GM10248 (cell line): Measurements from ENCODE around the gene UTS2R.
"Not testable (repeated sequence)": the region's sequence is repeated elsewhere in the genome, so short reads cannot be mapped to it uniquely, and the experiment has no call there.

Experiments used
- CTCF ChIA-PET: fragments of 300-600 bp; sonication (Branson Sonifier 250); formaldehyde crosslinking; extraction: SDS; loops from one replicate; lab custom pipeline; 2021; ENCODE audit warnings: antibody characterized with exemption; lab: Yijun Ruan, JAX
- POLR2A ChIA-PET: fragments of 350-650 bp; sonication (Branson Sonifier 250); formaldehyde crosslinking; extraction: SDS; loops from one replicate; lab custom pipeline; 2020; ENCODE audit warnings: antibody characterized with exemption; lab: Yijun Ruan, JAX
- DNase-seq: peaks from one replicate; pipeline ENCODE4 v3.0.0; 2012; ENCODE audit errors: extremely low spot score
- TF ChIP-seq, protein P1 (sequence below): IDR thresholded peaks from 2 replicates; pipeline ENCODE4 v1.5.1; 2012; ENCODE audit warnings: mild to moderate bottlenecking, low read depth; ENCODE audit errors: extremely low read depth, missing control alignments, control extremely low read depth

Gene UTS2R

DNA sequence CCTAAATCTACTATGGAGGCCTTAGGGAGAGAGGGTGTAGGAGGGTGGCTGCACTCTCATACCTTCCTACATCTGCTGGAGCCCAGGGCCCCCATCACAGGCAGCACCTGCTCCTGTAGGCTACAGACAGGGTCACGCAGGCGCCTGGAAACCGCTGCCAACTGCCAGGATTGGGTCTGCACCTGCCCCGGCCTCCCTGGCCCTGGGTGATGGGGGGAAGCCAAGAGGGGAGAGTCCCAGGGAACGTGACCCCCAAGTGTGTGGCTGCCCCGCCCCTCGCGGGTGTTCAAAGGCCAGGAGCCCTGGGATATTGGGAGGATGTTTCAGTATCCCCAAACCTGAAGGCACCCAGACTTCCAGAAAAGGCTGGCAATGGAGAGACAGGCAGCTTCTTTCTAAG, 18.1 kb upstream of the UTS2R start:
- TF ChIP-seq, protein P1, sequence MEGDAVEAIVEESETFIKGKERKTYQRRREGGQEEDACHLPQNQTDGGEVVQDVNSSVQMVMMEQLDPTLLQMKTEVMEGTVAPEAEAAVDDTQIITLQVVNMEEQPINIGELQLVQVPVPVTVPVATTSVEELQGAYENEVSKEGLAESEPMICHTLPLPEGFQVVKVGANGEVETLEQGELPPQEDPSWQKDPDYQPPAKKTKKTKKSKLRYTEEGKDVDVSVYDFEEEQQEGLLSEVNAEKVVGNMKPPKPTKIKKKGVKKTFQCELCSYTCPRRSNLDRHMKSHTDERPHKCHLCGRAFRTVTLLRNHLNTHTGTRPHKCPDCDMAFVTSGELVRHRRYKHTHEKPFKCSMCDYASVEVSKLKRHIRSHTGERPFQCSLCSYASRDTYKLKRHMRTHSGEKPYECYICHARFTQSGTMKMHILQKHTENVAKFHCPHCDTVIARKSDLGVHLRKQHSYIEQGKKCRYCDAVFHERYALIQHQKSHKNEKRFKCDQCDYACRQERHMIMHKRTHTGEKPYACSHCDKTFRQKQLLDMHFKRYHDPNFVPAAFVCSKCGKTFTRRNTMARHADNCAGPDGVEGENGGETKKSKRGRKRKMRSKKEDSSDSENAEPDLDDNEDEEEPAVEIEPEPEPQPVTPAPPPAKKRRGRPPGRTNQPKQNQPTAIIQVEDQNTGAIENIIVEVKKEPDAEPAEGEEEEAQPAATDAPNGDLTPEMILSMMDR = no peak
- ChIA-PET CTCF (interaction anchor here (0.9 to 3.9 kb wide), 5 partner anchors 9 to 63 kb away, joined by 3 to 35 read pairs (median 3); partner anchors contain the start of gene UTS2R), POLR2A (no interaction called here)
- DNase-seq = no peak

DNA sequence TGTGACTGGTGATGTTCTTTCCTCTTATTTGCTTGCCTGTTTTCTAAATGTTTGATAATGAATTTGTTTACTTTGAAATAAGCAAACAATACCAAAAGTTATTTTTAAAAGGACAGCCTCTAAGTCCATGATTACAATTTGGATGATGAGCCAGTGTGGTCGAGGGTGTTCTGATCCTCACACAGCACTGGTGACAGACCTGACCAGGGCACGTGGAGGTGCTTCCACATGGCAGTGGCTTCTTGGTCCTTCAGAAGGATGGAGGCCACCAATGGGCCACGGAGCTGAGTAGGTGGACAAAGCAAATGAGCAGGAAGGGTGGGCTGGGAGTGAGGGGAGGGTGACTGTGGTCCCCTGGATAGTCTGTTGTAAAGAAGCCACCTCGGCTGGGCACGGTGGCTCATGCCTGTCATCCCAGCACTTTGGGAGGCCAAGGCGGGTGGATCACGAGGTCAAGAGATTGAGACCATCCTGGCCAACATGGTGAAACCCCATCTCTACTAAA, 16.7 kb upstream of the UTS2R start:
- ChIA-PET POLR2A (no interaction called here), CTCF (no interaction called here)
- TF ChIP-seq, protein P1 = no peak
- no peak for DNase-seq

DNA sequence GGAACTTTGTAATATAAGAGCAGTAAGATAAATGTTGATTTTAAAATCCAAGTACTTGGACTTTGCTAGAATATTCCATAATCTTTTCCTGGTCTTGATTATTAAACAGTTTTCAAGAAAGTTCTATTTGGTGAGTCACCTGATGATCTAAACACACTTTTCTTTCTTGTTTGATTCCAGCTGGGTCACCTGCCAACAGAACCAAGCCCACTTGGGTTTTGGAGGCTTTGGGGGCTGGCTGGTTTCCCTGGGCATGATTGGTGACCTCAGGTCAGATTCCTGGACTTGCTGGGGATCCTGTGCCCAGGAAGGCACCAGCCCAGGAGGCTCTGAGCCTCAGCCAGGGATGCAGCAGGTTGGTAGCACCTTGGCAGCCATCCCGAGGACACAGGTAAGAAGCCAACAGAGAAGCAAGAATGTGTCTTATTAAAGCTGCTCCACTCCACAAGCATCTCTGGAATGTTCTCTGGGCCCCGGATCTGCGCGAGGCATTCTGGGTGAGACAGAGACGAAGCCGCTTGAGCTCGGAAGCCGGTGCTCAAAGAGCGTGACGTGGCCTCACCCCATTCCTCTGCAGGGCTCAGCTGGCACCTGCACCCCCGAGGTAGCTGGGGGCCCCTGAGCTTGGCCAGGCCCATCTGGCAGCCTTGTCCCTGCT, 15.7 kb upstream of the UTS2R start:
- POLR2A ChIA-PET = no interaction called here
- no peak for DNase-seq
- CTCF ChIA-PET = interaction anchor here (0.9 to 1.2 kb wide), 3 partner anchors 11 to 46 kb away, joined by 3 to 4 read pairs (median 4); no protein-coding TSS in a partner anchor
- TF ChIP-seq, protein P1 = no peak

DNA sequence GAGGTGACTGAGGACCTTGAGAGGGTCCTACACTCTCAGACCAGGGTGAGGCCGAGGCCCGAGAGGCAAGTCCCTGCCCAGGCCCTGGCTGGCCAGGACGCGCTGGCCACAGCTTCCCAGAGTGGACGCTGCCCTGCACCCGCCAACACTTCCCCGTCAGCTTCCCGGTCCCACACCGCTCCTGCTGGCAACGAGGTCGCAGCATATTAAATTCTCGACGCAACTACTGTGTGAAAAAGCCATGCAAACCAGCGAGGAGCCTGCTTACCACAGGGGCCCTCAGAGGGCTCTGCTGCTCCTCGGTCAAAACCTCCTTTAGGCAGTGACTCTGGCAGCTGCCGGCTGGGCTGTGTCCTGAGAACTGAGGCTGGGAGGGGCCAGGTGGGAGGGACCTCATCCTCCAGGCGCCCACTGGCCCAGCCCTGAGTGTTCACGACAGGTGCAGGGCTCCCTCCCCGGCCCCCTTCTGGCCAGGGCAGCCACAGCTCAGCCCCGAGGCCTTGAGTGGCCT, 14.7 kb upstream of the UTS2R start:
- ChIA-PET CTCF (interaction anchor here (0.9 to 2.6 kb wide), 6 partner anchors 8 to 53 kb away, joined by 3 to 9 read pairs (median 4); no protein-coding TSS in a partner anchor), POLR2A (no interaction called here)
- DNase-seq = no peak
- TF ChIP-seq, protein P1 = no peak

DNA sequence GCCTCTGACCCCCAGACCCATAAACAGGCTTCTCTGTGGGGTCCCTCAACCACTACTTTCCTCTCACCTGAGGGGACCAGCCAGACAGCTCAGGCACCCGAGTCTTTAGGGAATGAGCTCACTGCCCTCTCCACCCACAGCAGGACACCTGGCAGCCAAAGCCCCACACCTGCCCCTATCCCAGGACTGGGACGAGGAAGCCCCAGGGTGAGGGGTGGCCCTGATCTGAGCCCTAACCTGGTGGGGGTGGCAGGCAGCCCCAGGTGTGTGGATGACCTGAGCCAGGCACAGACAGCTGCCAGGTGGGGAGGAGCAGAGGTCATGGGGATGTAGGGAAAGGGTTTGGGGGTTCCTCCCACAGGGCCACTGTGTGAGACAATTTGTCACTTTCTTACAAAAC, 14.2 kb upstream of the UTS2R start:
- CTCF ChIA-PET = interaction anchor here (1.1 to 2.6 kb wide), 4 partner anchors 9 to 53 kb away, joined by 3 to 9 read pairs (median 4); no protein-coding TSS in a partner anchor
- TF ChIP-seq, protein P1 = no peak
- no peak for DNase-seq
- POLR2A ChIA-PET = no interaction called here

DNA sequence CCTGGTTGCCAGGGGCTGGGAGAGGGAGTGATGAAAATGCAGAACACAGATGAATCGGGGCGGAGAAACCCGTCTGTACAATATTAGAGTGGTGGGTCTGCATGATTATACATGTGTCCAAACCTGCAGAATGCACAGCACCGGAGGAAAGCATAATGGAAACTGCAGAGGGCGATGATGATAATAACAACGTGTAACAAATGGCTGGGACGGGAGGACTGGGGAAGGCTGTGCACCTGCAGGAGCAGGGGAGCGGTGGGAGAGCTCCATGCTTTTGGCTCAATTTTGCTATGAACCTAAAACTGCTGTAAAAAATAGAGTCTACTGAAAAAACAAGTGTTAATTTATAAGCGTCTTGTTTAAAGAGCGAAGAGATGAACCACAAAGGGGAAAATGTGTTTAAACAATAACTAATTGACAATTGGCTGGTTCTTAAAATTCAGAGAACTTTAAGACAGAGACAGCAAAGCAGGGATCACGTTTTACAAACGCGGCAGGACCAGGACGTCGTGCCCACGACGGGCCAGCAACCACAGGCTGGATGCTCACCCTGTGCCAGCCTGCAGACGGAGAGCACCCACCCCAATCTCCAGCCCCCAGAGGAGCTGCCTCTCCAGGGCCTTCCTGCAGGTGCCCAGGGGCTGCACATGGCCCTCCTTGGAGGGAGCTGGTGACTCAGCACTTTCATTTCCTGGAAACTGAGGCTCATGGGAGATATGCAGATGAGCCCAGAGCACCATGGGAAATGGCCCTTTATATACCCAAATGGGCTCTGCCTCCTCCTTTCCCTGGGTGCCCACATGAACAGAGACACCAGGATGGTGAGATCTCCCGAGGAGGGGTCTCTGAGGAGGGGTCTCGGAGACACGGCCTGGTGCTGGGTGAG, 12.9 kb upstream of the UTS2R start, which contains the start of gene TEX19:
TEX19 (plus strand) TSS at position 783 of the 886 bp plus-strand sequence. CDS start 2,904 bp downstream, outside the sequence.
- ChIA-PET POLR2A (no interaction called here), CTCF (interaction anchor here (2.6 kb wide), 1 partner anchor 10 kb away, joined by 9 read pairs; no protein-coding TSS in a partner anchor)
- no peak for DNase-seq
- TF ChIP-seq, protein P1 = no peak

DNA sequence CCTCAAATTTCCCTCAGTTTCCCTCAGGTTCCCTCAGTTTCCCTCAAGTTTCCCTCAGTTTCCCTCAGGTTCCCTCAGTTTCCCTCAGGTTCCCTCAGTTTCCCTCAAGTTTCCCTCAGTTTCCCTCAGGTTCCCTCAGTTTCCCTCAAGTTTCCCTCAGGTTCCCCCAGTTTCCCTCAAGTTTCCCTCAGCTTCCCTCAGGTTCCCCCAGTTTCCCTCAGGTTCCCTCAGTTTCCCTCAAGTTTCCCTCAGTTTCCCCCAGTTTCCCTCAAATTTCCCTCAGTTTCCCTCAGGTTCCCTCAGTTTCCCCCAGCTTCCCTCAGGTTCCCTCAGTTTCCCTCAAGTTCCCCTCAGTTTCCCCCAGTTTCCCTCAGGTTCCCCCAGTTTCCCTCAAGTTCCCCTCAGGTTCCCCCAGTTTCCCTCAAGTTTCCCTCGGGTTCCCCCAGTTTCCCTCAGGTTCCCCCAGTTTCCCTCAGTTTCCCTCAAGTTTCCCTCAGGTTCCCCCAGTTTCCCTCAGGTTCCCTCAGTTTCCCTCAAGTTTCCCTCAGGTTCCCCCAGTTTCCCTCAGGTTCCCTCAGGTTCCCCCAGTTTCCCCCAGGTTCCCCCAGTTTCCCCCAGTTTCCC, 12.0 kb upstream of the UTS2R start:
- CTCF ChIA-PET = interaction anchor here (2.6 kb wide), 1 partner anchor 11 kb away, joined by 9 read pairs; no protein-coding TSS in a partner anchor
- POLR2A ChIA-PET, DNase-seq: not testable (repeated sequence)
